NCI-H2029 (cell line): ENCODE results near the gene ESRRB.

ENCODE experiments used
- DNase-seq: peaks from one replicate; lab custom pipeline; 2025; lab: John Stamatoyannopoulos, UW

The ESRRB gene

DNA sequence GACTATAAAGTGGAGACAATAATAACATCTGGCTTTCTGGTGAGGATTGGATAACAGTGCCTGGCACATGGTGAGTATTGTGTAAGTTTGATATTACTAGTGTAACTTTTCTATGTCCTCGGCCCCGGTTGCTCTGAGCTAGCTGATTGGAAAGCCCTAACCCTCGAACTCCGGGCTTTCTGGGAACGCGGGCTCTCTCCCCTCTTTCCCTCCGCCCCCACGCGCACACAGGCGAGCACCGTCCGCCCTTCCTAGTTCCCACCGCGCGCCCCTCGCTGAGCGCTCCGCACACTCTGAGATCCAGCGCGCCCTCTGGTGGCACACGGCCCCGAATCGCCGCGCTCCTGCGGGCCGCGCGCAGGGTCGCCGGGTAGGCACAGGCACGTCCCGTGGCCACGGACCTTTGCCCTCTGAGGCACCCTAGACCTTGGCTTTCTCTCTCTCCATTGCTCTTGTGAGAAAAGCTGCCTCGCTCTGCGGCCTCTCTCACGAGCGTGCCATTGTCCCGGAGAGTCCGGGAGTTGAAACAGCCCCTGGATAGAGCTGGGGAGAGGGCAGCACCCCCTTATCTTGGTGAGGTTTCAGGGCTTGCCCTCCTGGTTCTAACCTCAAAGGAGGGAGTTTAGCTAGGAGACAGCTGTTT, 23.2 kb upstream of the ESRRB start:
- DNase-seq: no peak

DNA sequence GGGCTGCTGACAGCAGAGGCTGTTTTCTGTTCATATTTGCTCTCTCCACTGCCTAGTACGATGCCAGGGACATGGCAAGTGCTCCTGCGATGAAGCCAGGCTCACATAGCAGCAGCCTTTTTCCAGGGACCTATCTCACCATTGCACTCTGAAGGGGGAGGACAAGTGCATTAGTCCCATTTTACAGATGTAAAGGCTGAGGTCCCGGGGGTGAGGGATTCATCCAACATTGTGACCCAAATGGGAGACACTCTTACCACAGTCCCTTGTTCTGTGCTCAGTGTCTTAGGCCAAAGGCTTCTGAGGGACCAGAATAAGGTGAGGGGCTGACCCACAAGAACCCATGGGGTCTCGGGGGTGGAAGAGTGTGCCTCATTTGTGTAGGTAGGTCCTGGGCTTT, 21.6 kb upstream of the ESRRB start:
- DNase-seq: no peak

DNA sequence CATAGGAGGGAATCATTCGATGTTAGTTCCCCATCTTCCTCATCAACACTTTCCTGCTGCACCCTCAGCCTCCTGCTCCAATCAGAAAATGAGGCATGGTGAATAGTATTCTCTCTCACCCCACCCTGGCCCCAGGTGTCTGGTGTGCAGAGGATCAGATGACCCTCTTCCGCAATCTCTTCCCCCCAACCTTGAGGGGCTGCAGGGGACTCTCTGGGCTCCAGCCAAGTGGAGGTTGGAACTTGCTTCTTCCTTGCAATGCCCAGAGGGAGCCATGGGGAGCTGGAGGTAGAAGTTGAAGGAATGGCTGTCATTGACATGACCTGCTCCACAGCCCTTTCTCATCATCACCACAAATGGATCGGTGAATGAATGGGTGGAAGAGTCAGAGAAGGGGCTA, 20.2 kb upstream of the ESRRB start:
- DNase-seq: no peak

DNA sequence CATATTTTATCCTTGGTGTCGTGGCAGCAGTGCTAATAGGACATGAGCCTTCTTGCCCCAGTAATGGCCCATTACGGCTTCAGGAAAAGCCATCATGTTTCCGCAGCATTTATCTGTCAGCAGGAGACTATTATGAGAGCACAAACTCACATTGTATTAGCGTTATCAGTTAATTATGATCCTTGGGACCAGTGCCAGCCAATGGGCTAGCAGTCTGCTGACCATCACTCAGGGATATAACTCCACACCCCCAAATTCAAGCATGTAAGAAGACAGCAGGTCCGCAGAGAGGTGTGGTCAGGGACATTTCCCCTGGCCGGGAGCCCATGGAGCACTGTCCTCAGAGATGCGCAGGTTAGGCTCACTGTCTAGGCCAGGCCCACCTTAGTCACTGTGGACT, 4.9 kb upstream of the ESRRB start:
- DNase-seq: no peak

DNA sequence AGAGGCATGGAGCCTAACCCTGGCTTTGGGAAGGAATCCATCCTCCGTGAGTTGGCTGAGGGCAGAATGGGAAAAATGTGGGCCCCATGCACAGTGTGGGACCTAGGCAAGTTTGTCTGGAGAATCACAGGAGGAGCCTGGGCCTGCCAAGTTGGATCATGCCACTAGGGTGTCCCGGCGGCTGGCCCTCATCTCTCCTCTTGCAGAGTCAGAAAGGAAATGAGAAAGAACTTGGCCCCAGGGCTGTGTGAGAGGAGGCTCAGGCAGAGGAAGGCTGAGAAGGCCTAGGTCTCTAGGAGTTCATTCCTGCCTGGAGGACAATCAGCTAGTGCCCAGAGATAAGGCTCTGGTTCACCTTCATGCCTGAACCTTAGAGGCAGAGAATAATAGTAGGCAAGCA, 2.5 kb upstream of the ESRRB start:
- DNase-seq: no peak

DNA sequence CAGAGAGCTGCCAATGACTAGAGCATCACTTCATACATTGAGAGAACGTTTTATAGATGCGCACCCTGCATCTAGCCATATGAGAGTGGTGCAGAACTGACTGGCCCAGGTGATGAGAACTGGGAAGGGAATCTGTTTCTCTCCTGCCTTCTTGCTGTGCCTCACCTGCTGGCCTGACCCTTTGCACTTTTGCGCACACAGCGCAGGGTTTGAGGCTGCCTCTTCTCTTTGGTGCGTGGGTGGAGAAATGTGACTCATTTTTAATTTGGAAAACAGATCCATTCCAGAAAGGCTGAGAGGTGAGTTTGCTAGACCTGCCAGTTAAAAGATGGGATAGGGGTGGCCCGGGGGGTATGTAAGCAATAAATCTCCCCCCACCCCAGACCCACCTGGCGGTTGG, 453 bp upstream of the ESRRB start:
- no peak for DNase-seq

DNA sequence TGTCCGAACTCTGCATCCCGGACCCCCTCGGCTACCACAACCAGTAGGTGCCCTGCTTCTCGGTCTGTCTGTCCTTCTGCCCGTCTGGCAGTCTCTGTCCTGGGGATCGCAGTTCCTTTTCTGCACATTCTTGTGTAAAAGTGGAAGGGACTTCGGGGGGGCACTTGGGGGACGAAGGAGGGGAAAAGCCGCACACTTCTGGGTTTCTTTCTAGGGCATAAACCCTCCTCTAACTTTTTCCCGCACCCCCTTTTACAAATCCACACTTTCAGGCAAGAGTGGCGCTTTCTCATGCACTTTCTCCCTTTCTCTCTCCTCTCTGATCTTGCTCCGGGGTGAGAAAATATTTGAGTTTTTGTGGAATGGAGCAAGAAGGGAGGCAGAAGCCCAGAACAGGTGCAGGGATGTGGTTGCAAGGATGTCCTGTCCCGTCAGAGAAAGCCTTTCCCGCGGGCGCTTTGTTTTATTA, 506 bp downstream of the ESRRB start:
- no peak for DNase-seq

DNA sequence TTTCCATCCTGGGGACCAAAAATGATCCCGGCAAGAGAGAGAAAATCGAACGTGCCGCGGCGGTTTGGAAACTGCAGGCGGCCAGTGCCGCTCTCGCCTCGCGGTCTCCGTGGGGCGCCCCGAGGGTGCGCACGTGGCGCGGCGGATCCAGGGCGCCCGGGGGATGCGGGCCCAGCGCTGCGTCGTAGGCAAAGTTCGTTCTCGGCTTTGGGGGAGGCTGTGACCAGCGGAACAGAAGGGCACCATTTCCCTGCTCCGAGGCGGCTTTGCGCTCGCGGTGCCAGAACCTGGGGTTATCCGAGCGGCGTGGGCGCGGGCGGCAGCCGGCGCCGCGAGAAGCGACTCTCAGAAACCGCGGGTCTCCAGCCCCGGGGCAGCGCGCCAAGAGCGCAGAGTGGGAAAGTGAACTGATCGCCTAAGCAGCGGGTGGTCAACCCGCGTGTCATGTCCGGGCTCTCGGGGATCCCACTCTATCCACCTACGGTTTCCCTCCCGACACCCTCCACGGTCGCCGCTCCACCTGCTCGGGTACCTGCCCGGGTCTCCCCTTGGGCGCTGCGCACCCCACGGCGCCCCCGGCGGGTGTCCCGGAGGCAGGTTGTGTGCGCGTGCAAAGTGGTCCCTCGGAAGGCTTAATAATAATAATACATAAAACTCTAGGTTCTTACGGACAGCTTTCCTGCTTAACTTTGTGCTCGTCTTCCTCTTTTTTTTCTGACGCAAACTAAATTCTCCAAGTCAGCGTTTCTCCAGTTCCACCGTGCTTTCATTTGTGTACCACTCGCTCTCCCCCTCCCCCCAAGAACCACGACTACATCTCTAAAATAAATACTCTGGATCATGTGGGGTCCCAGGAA, 1.2 kb downstream of the ESRRB start:
- DNase-seq: no peak

DNA sequence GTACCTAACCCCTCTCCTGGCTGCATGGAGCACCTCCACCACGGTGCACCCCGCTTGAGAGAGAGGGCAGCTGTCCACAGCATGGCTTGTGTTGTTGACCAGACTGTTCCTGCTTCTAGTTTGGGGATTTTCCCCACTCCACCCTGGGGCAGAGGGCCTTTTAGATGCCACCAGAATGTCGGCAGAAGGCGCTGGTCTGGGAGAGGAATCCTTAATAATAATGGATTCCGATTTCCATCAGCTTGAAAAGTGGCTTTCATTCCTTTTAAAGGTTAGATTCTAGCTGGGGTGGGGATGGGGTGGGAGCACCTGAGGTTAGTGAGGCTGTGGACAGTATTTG, 1.8 kb downstream of the ESRRB start:
- no peak for DNase-seq

DNA sequence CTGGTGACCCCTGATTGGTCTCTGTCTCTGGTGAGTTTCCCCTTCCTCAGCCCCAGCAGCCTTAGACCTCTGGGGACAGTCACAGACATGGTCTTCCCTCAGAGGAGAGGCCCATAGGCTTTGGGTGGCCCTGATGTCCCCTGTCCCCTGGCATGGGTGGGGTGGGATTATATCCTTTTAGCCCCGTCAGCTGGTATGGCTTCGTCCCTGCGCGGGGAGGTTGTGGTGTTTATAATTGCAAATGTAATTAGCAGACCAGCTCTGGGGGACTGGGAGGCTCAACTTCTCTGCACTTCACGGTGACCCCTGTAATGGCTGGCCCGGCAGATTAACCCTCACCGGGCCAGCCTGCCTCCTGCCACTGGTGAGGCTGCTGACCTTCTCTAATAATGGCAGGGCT, 5.1 kb downstream of the ESRRB start:
- DNase-seq: no peak

DNA sequence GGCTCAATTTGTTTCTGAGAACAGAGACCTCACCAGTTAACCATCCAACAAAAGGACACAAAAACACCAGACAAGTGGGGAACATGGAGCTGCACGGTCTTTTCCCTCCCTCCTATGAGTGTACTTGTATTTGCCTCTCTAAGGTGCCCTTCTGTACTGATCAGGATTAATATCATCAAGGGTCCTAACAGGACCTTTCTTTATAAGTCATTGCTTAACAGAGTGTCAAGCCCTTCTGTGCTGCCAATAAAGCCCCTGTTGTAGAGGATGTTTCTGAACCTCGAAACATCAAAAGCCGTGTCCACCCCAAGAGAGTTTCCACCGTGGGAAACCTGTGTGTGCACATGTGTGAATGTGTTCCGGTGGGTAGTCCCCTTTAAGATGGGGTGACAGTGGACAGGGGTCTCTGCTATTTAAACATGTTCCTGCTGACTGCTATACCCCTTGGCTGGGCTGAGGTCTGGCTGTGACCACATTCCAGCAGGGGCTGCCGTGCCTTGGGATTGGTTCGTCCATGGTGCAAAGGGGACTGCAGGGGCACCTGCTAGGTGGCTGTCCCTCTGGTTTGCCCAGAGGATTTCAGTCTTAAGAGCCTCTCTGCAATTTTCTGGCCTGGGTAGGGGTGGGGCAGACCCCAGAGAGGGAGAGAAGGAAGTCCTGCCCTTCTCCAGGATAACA, 6.0 kb downstream of the ESRRB start:
- no peak for DNase-seq

DNA sequence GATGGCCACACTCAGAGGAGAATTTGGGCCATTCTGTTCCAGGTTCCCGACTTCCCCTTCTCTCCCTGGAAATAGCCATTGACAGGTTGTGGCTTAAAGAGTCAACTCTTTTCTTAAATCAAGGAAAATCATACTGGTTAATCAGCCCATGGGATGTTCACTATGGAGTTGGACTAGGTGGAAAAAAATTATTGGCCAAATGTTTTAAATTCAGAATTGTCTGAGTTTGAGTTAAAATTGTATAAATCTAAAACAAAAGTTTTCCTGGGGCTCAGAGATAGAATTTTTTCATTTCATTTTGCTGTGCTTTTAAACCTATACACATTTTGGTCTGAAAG, 6.5 kb downstream of the ESRRB start:
- DNase-seq: no peak

DNA sequence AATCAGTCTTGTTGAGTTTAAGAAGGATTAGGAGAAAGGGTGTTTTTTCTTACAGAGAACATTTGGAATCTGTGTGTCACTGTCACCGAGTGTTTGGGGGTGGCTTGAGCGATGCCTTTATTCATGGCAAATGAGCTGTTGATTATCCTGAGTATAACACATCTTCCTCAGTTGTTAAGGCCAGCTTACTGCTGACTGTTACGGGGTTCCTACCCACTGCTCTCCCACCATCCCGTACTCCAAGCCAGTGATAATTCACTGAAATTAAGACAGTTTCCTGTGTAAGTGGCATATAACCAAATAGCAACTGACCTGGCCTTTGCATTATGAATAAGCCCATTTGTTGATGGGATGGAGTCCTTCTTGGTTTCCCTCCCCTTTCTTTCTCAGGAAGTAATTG, 9.5 kb downstream of the ESRRB start:
- no peak for DNase-seq

DNA sequence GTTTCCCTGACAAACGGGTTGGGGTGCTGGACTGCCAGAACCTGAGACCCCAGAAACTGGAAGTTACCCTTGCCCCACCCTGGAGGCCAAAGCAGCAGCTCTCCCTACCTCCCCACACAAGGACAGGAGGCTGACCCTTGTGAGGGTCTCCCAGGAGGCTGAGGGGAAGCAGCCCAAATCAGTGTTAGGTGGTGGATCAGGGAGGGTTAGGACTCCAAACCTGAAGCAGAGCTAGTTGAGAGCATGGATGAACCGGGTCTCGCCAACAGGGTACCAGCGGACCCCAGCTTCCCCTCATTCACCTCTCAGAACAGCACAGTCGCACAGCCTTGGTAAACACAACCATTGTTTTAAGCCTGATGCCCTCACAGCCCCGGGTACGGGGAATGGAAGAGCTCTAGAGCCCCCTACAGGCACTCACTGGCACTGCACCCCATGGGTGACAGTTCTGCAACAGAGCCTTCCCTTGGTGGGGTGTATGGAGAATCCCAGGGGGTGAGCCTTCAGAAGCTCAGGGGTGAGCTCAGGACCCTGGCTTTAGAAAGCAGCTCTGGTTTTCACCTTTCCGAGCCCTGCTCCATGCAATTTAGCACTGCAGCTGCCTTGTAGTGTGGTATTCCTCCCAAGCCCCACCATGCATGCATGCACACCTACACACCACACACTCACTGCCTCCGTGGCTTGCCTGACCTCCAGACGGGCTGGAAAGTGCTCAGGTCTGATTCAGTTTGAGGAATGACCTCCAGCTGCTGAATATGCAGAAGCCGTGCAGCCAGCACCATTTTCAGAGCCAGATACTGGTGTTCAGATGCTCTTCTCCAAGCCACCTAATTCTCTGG, 11.2 kb downstream of the ESRRB start:
- DNase-seq: peak; percentile 11

DNA sequence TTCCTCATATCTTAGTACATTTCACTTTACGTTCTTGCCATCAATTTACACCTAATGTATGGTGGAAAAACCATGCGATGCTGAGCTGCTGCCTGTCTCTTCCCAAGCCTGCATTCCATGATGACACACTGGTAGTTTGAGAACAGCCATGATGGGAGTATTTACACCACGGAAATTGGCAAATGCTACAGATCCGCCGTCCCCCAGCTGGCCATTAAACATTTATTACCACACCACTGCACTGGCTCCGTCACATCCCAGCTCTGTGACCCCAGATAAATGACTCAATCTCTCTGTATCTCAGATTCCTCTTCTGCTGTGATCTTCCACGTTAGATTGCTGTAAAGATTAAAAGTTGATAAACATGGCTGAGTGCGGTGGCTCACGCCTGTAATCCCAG, 13.9 kb downstream of the ESRRB start:
- DNase-seq: no peak

DNA sequence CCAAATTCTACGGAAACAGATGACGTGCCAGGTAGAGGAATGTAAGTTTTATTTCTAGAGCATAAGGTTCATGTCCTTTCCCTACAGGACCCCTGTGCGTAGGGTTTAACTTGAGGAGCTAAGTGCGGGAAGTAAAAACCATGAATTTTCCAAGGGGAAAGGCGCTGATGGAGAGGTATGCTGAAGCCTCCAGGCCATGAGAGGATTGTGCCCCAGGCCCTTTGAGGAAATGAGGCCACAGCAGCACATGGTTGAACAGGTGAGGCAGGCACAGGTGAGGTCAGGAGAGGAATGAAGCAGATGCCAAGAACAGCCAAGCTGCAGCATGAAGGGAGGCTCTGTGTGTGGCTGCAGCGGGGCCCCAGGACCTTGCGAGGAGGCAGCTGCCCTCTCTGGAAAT, 14.7 kb downstream of the ESRRB start:
- no peak for DNase-seq

DNA sequence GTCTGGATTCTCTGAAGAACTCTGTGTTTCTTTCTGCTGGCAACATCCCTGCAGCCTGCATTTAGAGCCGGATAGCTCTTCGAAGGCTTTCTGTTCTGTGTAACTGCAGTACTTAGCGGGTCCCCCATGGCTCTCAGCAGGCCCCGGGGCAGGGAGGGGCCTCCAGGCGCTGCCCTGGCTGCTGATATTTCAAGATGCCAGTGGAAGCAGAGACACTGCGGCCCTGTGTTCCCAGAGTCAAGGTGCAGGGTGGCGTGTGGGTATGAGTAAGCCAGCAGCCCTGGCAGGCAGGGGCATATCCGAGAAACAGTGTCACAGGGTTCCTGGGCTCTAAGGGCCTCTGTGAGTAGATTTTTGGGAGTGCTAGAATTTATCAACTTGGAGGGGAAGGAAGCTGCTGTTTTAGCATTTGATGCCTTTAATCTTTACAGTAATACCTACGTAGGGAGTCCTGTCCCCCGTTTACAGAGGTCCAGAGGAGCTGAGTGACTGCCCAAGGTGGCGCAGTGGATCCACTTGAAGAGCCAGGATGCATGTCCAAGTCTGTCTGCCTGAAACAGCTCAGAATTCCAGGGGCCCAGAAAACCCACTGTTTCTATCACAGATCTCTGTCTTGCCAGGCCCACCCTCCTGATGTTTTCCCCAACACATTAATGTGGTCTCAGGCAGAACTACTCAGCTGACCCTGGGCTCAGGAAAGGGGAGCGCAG, 16.2 kb downstream of the ESRRB start:
- DNase-seq: no peak

DNA sequence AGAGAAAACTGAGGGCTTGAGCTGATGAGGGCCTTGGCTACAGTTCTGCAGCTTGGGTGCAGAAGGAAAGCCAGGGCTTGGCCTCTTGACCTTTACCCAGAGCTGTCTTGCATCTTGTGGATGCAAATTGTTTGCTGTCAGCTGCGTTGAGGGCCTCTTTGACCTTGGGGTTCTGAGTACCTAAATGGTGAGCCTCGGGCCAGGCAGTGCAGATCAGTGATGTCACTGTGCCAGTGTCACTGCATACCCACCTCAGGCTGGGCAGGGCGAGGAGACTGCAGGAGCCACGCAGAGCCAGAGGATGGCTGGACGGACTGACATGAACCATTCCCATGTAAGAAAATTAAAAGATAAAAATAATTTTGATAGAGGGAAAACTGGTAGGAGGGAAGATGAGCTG, 18.6 kb downstream of the ESRRB start:
- DNase-seq: no peak

DNA sequence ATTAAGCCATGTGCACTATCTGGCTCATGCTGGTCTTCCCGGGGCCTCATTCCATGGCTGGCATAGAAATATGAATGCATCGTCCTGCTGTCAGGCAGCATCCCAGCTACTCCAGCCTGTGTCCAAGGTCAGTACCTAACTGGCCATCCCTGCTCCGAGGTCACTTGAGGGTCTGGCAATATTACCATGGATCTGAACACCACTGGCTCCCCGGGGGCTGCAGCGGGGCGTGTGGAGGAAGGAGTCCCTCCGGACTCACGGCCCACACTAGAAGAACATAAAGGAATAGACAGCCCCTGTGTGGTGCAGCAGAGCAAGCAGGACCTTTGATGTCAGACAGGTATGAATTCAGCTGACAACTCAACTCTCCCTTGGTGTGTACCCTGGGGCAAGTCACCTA, 19.2 kb downstream of the ESRRB start:
- no peak for DNase-seq

DNA sequence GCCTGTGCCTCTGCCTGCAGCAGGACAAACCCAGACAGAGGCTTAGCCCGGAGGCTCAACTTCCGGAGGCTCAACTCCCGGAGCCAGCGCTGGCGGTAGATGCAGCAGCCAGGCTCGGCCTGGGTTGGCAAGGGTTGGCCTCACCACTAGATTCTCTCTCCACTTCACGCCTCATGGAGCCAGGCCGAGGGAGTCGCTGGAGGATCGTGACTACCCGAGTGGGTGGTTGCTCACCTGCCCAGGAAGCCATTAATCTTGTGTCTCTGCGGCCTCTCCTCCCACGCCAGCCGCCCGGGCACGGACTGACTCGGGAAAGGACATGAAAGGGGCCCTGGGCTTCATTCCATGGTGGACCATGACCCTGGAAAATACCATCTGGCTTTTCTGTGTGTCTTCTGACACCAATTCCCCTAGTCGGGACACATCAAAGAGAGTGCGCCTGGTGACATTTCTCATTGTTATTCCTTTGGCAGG, 20.8 kb downstream of the ESRRB start:
- DNase-seq: no peak

DNA sequence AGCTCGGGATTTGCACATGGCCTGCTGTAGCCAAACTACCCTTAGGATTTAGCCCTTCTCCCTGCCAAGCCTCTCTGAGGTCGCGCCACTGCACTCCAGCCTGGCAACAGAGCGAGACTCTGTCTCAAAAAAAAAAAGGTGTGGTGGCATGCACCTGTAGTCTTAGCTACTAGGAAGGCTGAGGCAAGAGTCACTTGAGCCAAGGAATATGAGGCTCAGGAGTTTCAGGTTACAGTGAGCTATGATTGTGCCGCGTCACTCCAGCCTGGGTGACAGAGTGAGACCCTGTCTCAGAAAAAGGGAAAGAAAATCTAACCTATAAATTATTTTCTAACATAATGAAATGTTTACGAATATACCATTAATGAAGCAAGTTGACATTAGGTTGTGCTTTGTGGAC, 29.7 kb downstream of the ESRRB start:
- DNase-seq: no peak
